ENCODE results near the gene SLC6A11.

The SLC6A11 gene

GRCh38 chr3:10973046-10973595 lies 157.1 kb downstream of the SLC6A11 start:
- Histone ChIP-seq H3K27me3 (ENCODE audit: control insufficient read depth, insufficient read depth, low read length) (peaks cover 5% of the 10 kb centered on the region; the same call in 1 of the 2 replicates), H3K9ac (ENCODE audit: low read length) (no peak overlapping the region), H3K9me3 (ENCODE audit: control insufficient read depth, insufficient read depth, low read depth, low read length) (no peaks in the 10 kb centered on the region), H3K4me3 (ENCODE audit: low read depth, low read length) (no peak overlapping the region), H3K36me3 (ENCODE audit: control insufficient read depth, insufficient read depth, low read length) (no peaks in the 10 kb centered on the region), H3K4me1 (ENCODE audit: control insufficient read depth, insufficient read depth, low read length) (peaks cover 26% of the 10 kb centered on the region), H3K27ac (ENCODE audit: low read depth, low read length) (no peak overlapping the region)

- Histone ChIP-seq H3K36me3 (ENCODE audit: control insufficient read depth, insufficient read depth, low read length) (no peaks in the 10 kb centered on the region), H3K27ac (ENCODE audit: low read depth, low read length) (no peak overlapping the region), H3K9me3 (ENCODE audit: control insufficient read depth, insufficient read depth, low read depth, low read length) (no peaks in the 10 kb centered on the region), H3K27me3 (ENCODE audit: control insufficient read depth, insufficient read depth, low read length) (peaks cover 5% of the 10 kb centered on the region; the same call in 1 of the 2 replicates), H3K4me1 (ENCODE audit: control insufficient read depth, insufficient read depth, low read length) (peaks cover 22% of the 10 kb centered on the region), H3K4me3 (ENCODE audit: low read depth, low read length) (no peak overlapping the region), H3K9ac (ENCODE audit: low read length) (no peak overlapping the region)
These were observed 158.1 kb downstream of the SLC6A11 start for GRCh38 chr3:10974131-10974530.

- Histone ChIP-seq H3K27me3 (ENCODE audit: control insufficient read depth, insufficient read depth, low read length) (peaks cover 5% of the 10 kb centered on the region; the same call in 1 of the 2 replicates), H3K9me3 (ENCODE audit: control insufficient read depth, insufficient read depth, low read depth, low read length) (no peaks in the 10 kb centered on the region), H3K4me1 (ENCODE audit: control insufficient read depth, insufficient read depth, low read length) (peaks cover 22% of the 10 kb centered on the region), H3K27ac (ENCODE audit: low read depth, low read length) (no peak overlapping the region), H3K36me3 (ENCODE audit: control insufficient read depth, insufficient read depth, low read length) (no peaks in the 10 kb centered on the region), H3K9ac (ENCODE audit: low read length) (no peak overlapping the region), H3K4me3 (ENCODE audit: low read depth, low read length) (no peak overlapping the region)
These were observed 158.8 kb downstream of the SLC6A11 start for GRCh38 chr3:10974746-10975375.

- Histone ChIP-seq H3K4me1 (ENCODE audit: control insufficient read depth, insufficient read depth, low read length) (peaks cover 22% of the 10 kb centered on the region), H3K9me3 (ENCODE audit: control insufficient read depth, insufficient read depth, low read depth, low read length) (no peaks in the 10 kb centered on the region), H3K4me3 (ENCODE audit: low read depth, low read length) (no peak overlapping the region), H3K27me3 (ENCODE audit: control insufficient read depth, insufficient read depth, low read length) (peaks cover 6% of the 10 kb centered on the region; the same call in 1 of the 2 replicates), H3K36me3 (ENCODE audit: control insufficient read depth, insufficient read depth, low read length) (no peaks in the 10 kb centered on the region), H3K9ac (ENCODE audit: low read length) (no peak overlapping the region), H3K27ac (ENCODE audit: low read depth, low read length) (no peak overlapping the region)
These were observed 159.7 kb downstream of the SLC6A11 start for GRCh38 chr3:10975695-10976234.

- H3K9ac ChIP-seq (ENCODE audit: low read length) = no peak overlapping the region
- H3K27me3 ChIP-seq (ENCODE audit: control insufficient read depth, insufficient read depth, low read length) = peaks cover 16% of the 10 kb centered on the region; the same call in 1 of the 2 replicates
- H3K36me3 ChIP-seq (ENCODE audit: control insufficient read depth, insufficient read depth, low read length) = no peaks in the 10 kb centered on the region
- H3K27ac ChIP-seq (ENCODE audit: low read depth, low read length) = no peak overlapping the region
- H3K4me3 ChIP-seq (ENCODE audit: low read depth, low read length) = no peak overlapping the region
- H3K4me1 ChIP-seq (ENCODE audit: control insufficient read depth, insufficient read depth, low read length) = peaks cover 18% of the 10 kb centered on the region
- no peaks in the 10 kb centered on the region for H3K9me3 ChIP-seq (ENCODE audit: control insufficient read depth, insufficient read depth, low read depth, low read length)
These were observed 160.7 kb downstream of the SLC6A11 start for GRCh38 chr3:10976770-10977169.

- H3K4me1 ChIP-seq (ENCODE audit: control insufficient read depth, insufficient read depth, low read length) = peaks cover 11% of the 10 kb centered on the region
- H3K9me3 ChIP-seq (ENCODE audit: control insufficient read depth, insufficient read depth, low read depth, low read length) = no peaks in the 10 kb centered on the region
- peaks cover 22% of the 10 kb centered on the region; the same call in 1 of the 2 replicates for H3K27me3 ChIP-seq (ENCODE audit: control insufficient read depth, insufficient read depth, low read length)
- H3K9ac ChIP-seq (ENCODE audit: low read length) = no peak overlapping the region
- H3K27ac ChIP-seq (ENCODE audit: low read depth, low read length) = no peak overlapping the region
- no peak overlapping the region for H3K4me3 ChIP-seq (ENCODE audit: low read depth, low read length)
- no peaks in the 10 kb centered on the region for H3K36me3 ChIP-seq (ENCODE audit: control insufficient read depth, insufficient read depth, low read length)
These were observed 162.0 kb downstream of the SLC6A11 start for GRCh38 chr3:10977892-10978510.

- Histone ChIP-seq H3K9ac (ENCODE audit: low read length) (no peak overlapping the region), H3K27ac (ENCODE audit: low read depth, low read length) (no peak overlapping the region), H3K36me3 (ENCODE audit: control insufficient read depth, insufficient read depth, low read length) (no peaks in the 10 kb centered on the region), H3K27me3 (ENCODE audit: control insufficient read depth, insufficient read depth, low read length) (peaks cover 22% of the 10 kb centered on the region; the same call in 1 of the 2 replicates), H3K9me3 (ENCODE audit: control insufficient read depth, insufficient read depth, low read depth, low read length) (no peaks in the 10 kb centered on the region), H3K4me1 (ENCODE audit: control insufficient read depth, insufficient read depth, low read length) (peaks cover 14% of the 10 kb centered on the region), H3K4me3 (ENCODE audit: low read depth, low read length) (no peak overlapping the region)
These were observed 162.9 kb downstream of the SLC6A11 start for GRCh38 chr3:10978956-10979355.

- Histone ChIP-seq H3K9ac (ENCODE audit: low read length) (no peak overlapping the region), H3K4me3 (ENCODE audit: low read depth, low read length) (no peak overlapping the region), H3K9me3 (ENCODE audit: control insufficient read depth, insufficient read depth, low read depth, low read length) (no peaks in the 10 kb centered on the region), H3K27me3 (ENCODE audit: control insufficient read depth, insufficient read depth, low read length) (peaks cover 22% of the 10 kb centered on the region; the same call in 1 of the 2 replicates), H3K4me1 (ENCODE audit: control insufficient read depth, insufficient read depth, low read length) (peaks cover 14% of the 10 kb centered on the region), H3K36me3 (ENCODE audit: control insufficient read depth, insufficient read depth, low read length) (no peaks in the 10 kb centered on the region), H3K27ac (ENCODE audit: low read depth, low read length) (no peak overlapping the region)
These were observed 164.3 kb downstream of the SLC6A11 start for GRCh38 chr3:10980312-10980711.

GRCh38 chr3:10981031-10981430 lies 165.0 kb downstream of the SLC6A11 start:
- H3K9me3 ChIP-seq (ENCODE audit: control insufficient read depth, insufficient read depth, low read depth, low read length) = no peaks in the 10 kb centered on the region
- H3K27ac ChIP-seq (ENCODE audit: low read depth, low read length) = no peak overlapping the region
- H3K27me3 ChIP-seq (ENCODE audit: control insufficient read depth, insufficient read depth, low read length) = peaks cover 22% of the 10 kb centered on the region; the same call in 1 of the 2 replicates
- H3K4me1 ChIP-seq (ENCODE audit: control insufficient read depth, insufficient read depth, low read length) = peaks cover 14% of the 10 kb centered on the region
- H3K9ac ChIP-seq (ENCODE audit: low read length) = no peak overlapping the region
- H3K36me3 ChIP-seq (ENCODE audit: control insufficient read depth, insufficient read depth, low read length) = no peaks in the 10 kb centered on the region
- H3K4me3 ChIP-seq (ENCODE audit: low read depth, low read length) = no peak overlapping the region

- Histone ChIP-seq H3K27ac (ENCODE audit: low read depth, low read length) (no peak overlapping the region), H3K27me3 (ENCODE audit: control insufficient read depth, insufficient read depth, low read length) (peaks cover 22% of the 10 kb centered on the region; the same call in 1 of the 2 replicates), H3K36me3 (ENCODE audit: control insufficient read depth, insufficient read depth, low read length) (no peaks in the 10 kb centered on the region), H3K9ac (ENCODE audit: low read length) (no peak overlapping the region), H3K4me3 (ENCODE audit: low read depth, low read length) (no peak overlapping the region), H3K4me1 (ENCODE audit: control insufficient read depth, insufficient read depth, low read length) (peaks cover 14% of the 10 kb centered on the region), H3K9me3 (ENCODE audit: control insufficient read depth, insufficient read depth, low read depth, low read length) (no peaks in the 10 kb centered on the region)
These were observed 165.9 kb downstream of the SLC6A11 start for GRCh38 chr3:10981961-10982360.

GRCh38 chr3:10982782-10983181 lies 166.8 kb downstream of the SLC6A11 start:
- Histone ChIP-seq H3K27me3 (ENCODE audit: control insufficient read depth, insufficient read depth, low read length) (peaks cover 22% of the 10 kb centered on the region; the same call in 1 of the 2 replicates), H3K36me3 (ENCODE audit: control insufficient read depth, insufficient read depth, low read length) (no peaks in the 10 kb centered on the region), H3K27ac (ENCODE audit: low read depth, low read length) (no peak overlapping the region), H3K9me3 (ENCODE audit: control insufficient read depth, insufficient read depth, low read depth, low read length) (no peaks in the 10 kb centered on the region), H3K4me3 (ENCODE audit: low read depth, low read length) (no peak overlapping the region), H3K9ac (ENCODE audit: low read length) (no peak overlapping the region), H3K4me1 (ENCODE audit: control insufficient read depth, insufficient read depth, low read length) (peaks cover 10% of the 10 kb centered on the region)
